ENCODE measurements around the gene LYRM4.

GRCh38 chr6:5081955-5082354, 178.8 kb downstream of the LYRM4 start:
- TF ChIP-seq CTCF (IDR thresholded peaks at IDR 0.05) (no peak), POLR2A (IDR thresholded peaks at IDR 0.05) (no peak)

Data from right lobe of liver (tissue), 4 donors.